Central memory CD8-positive, alpha-beta T cell (primary cell): ENCODE data around the gene TBK1.

Experiments used
- ATAC-seq: fragments of 150-1000 bp; cut with Tn5 transposase; replicated peaks from 2 replicates; pipeline ENCODE4 v1.10.0; 2022; ENCODE audit warnings: mild to moderate bottlenecking, moderate FRiP score, moderate number of reproducible peaks; ENCODE audit not compliant: poor library complexity, severe bottlenecking; ENCODE audit errors: extremely low read depth
- DNase-seq, 2 donors: peaks; one replicate each; pipeline ENCODE4 v3.0.0; 2021; ENCODE audit warnings: low spot score in 2 of 2
- H3K27ac Mint-ChIP-seq: one replicate; pipeline ENCODE4 v1.8.0; 2022; ENCODE audit warnings: low read depth, mild to moderate bottlenecking, moderate library complexity, mixed read lengths
- H3K27me3 Mint-ChIP-seq: one replicate; pipeline ENCODE4 v1.8.0; 2022; ENCODE audit warnings: mixed read lengths
- H3K36me3 Mint-ChIP-seq: one replicate; pipeline ENCODE4 v1.8.0; 2022; ENCODE audit warnings: mild to moderate bottlenecking, moderate library complexity, mixed read lengths; ENCODE audit not compliant: insufficient read depth
- H3K4me1 Mint-ChIP-seq: one replicate; pipeline ENCODE4 v1.8.0; 2022; ENCODE audit warnings: mixed read lengths
- H3K4me3 Mint-ChIP-seq: one replicate; pipeline ENCODE4 v1.8.0; 2022; ENCODE audit warnings: mild to moderate bottlenecking, moderate library complexity, mixed read lengths
- H3K9me3 Mint-ChIP-seq: one replicate; pipeline ENCODE4 v1.8.0; 2022; ENCODE audit warnings: mixed read lengths

The TBK1 gene

GRCh38 chr12:64428956-64429355, 23.0 kb upstream of the TBK1 start:
- Mint-ChIP-seq H3K9me3 (no peaks in the 10 kb centered on the region), H3K27ac (no peak overlapping the region), H3K27me3 (no peaks in the 10 kb centered on the region), H3K4me3 (no peak overlapping the region), H3K4me1 (no peaks in the 10 kb centered on the region), H3K36me3 (peaks cover 77% of the 10 kb centered on the region)
- no peak for ATAC-seq
- no peak for DNase-seq

- Mint-ChIP-seq H3K4me3 (no peak overlapping the region), H3K27ac (no peak overlapping the region)
These were observed 21.0 kb upstream of the TBK1 start for GRCh38 chr12:64430886-64431285.

GRCh38 chr12:64431791-64432190, 20.1 kb upstream of the TBK1 start:
- Mint-ChIP-seq H3K4me3 (no peak overlapping the region), H3K27ac (no peak overlapping the region), H3K27me3 (no peaks in the 10 kb centered on the region), H3K4me1 (no peaks in the 10 kb centered on the region), H3K9me3 (no peaks in the 10 kb centered on the region), H3K36me3 (peaks cover 75% of the 10 kb centered on the region)
- ATAC-seq: no peak
- no peak for DNase-seq

More at GRCh38 chr12:64430886-64431285, 21.0 kb upstream of the TBK1 start:
- Mint-ChIP-seq H3K36me3 (peaks cover 77% of the 10 kb centered on the region), H3K9me3 (no peaks in the 10 kb centered on the region), H3K4me1 (no peaks in the 10 kb centered on the region), H3K27me3 (no peaks in the 10 kb centered on the region)
- ATAC-seq (no peak), DNase-seq (no peak)

GRCh38 chr12:64433915-64434314, 18.0 kb upstream of the TBK1 start:
- Mint-ChIP-seq H3K4me1 (no peaks in the 10 kb centered on the region), H3K4me3 (no peak overlapping the region), H3K36me3 (peaks cover 65% of the 10 kb centered on the region), H3K27me3 (no peaks in the 10 kb centered on the region), H3K27ac (no peak overlapping the region), H3K9me3 (no peaks in the 10 kb centered on the region)
- ATAC-seq (no peak), DNase-seq (no peak)

- no peak for ATAC-seq
- no peaks in the 10 kb centered on the region for H3K4me1 Mint-ChIP-seq
- no peak for DNase-seq
- H3K9me3 Mint-ChIP-seq: no peaks in the 10 kb centered on the region
- H3K4me3 Mint-ChIP-seq: no peak overlapping the region
- H3K36me3 Mint-ChIP-seq: peaks cover 35% of the 10 kb centered on the region
- no peak overlapping the region for H3K27ac Mint-ChIP-seq
- H3K27me3 Mint-ChIP-seq: no peaks in the 10 kb centered on the region
These were observed 11.8 kb upstream of the TBK1 start for GRCh38 chr12:64440100-64440499.

- no peak for DNase-seq
- Mint-ChIP-seq H3K36me3 (peaks cover 11% of the 10 kb centered on the region), H3K27me3 (no peaks in the 10 kb centered on the region), H3K27ac (no peak overlapping the region), H3K9me3 (no peaks in the 10 kb centered on the region), H3K4me1 (peaks cover 5% of the 10 kb centered on the region), H3K4me3 (no peak overlapping the region)
- no peak for ATAC-seq
These were observed 6.4 kb upstream of the TBK1 start for GRCh38 chr12:64445490-64445889.

GRCh38 chr12:64446295-64446694, 5.6 kb upstream of the TBK1 start:
- ATAC-seq (no peak), DNase-seq (no peak)
- H3K4me3 Mint-ChIP-seq: no peak overlapping the region
- H3K9me3 Mint-ChIP-seq: no peaks in the 10 kb centered on the region
- H3K27ac Mint-ChIP-seq: peak overlapping the region; percentile 14
- peaks cover 7% of the 10 kb centered on the region for H3K36me3 Mint-ChIP-seq
- H3K4me1 Mint-ChIP-seq: peaks cover 13% of the 10 kb centered on the region
- no peaks in the 10 kb centered on the region for H3K27me3 Mint-ChIP-seq

GRCh38 chr12:64450057-64450640, 1.8 kb upstream of the TBK1 start:
- peak overlapping the region; percentile 95 for H3K27ac Mint-ChIP-seq
- no peaks in the 10 kb centered on the region for H3K27me3 Mint-ChIP-seq
- H3K9me3 Mint-ChIP-seq: no peaks in the 10 kb centered on the region
- H3K4me3 Mint-ChIP-seq: peak overlapping the region; percentile 90
- H3K4me1 Mint-ChIP-seq: peaks cover 32% of the 10 kb centered on the region
- H3K36me3 Mint-ChIP-seq: peaks cover 12% of the 10 kb centered on the region
- DNase-seq (no peak), ATAC-seq (no peak)

GRCh38 chr12:64450711-64451486, 1.0 kb upstream of the TBK1 start:
- DNase-seq (no peak), ATAC-seq (peak; percentile 30)
- peaks cover 39% of the 10 kb centered on the region for H3K4me1 Mint-ChIP-seq
- peaks cover 12% of the 10 kb centered on the region for H3K36me3 Mint-ChIP-seq
- H3K9me3 Mint-ChIP-seq: no peaks in the 10 kb centered on the region
- H3K4me3 Mint-ChIP-seq: peak overlapping the region; percentile 90
- H3K27ac Mint-ChIP-seq: peak overlapping the region; percentile 95
- H3K27me3 Mint-ChIP-seq: no peaks in the 10 kb centered on the region

- Mint-ChIP-seq H3K27ac (peak overlapping the region; percentile 95), H3K9me3 (no peaks in the 10 kb centered on the region), H3K4me1 (peaks cover 54% of the 10 kb centered on the region), H3K4me3 (peak overlapping the region; percentile 90), H3K36me3 (peaks cover 12% of the 10 kb centered on the region), H3K27me3 (no peaks in the 10 kb centered on the region)
- ATAC-seq: peak; percentile 21
- no peak for DNase-seq
These were observed 824 bp downstream of the TBK1 start for GRCh38 chr12:64452559-64453329.

- peak overlapping the region; percentile 4 for H3K4me3 Mint-ChIP-seq
- no peaks in the 10 kb centered on the region for H3K9me3 Mint-ChIP-seq
- ATAC-seq: no peak
- peak overlapping the region; percentile 93 for H3K27ac Mint-ChIP-seq
- H3K36me3 Mint-ChIP-seq: peaks cover 10% of the 10 kb centered on the region
- no peaks in the 10 kb centered on the region for H3K27me3 Mint-ChIP-seq
- DNase-seq: no peak
- H3K4me1 Mint-ChIP-seq: peaks cover 71% of the 10 kb centered on the region
These were observed 3.6 kb downstream of the TBK1 start for GRCh38 chr12:64455506-64455905.

- no peak for ATAC-seq
- Mint-ChIP-seq H3K4me1 (peaks cover 65% of the 10 kb centered on the region), H3K27ac (peak overlapping the region; percentile 93), H3K4me3 (peak overlapping the region; percentile 4), H3K9me3 (no peaks in the 10 kb centered on the region), H3K36me3 (peaks cover 10% of the 10 kb centered on the region), H3K27me3 (no peaks in the 10 kb centered on the region)
- DNase-seq: no peak
These were observed 4.2 kb downstream of the TBK1 start for GRCh38 chr12:64456119-64456518.
